Upper lobe of left lung (tissue), 6 donors: ENCODE measurements around the gene FUT1. TPM values are rescaled to one million over a fixed set of nuclear protein-coding genes. Genes with fewer than 3 reads are reported as not detected.
"Not testable (repeated sequence)": the region's sequence is repeated elsewhere in the genome, so short reads cannot be mapped to it uniquely, and the experiment has no call there.

ENCODE experiments used
- ATAC-seq, 2 donors: fragments of 200-7000 bp; cut with Tn5 transposase; one replicate each; pipeline ENCODE4 v1.9.1; 2022; ENCODE audit warnings: mild to moderate bottlenecking in 2 of 2, moderate library complexity in 2 of 2; ENCODE audit not compliant: low FRiP score in 2 of 2
- DNase-seq, 2 donors: peaks; one replicate each; pipeline ENCODE4 v3.0.0-alpha.2; 2019 to 2020
- H3K27ac ChIP-seq, 4 donors: fragments of 200-600 bp; sonication (generic); one replicate each; pipeline ENCODE4 v1.5.1; 2016 to 2019
- H3K27me3 ChIP-seq, 4 donors: fragments of 200-600 bp; sonication (generic); one replicate each; pipeline ENCODE4 v1.5.1; 2017 to 2019
- H3K36me3 ChIP-seq, 4 donors: fragments of 200-600 bp; sonication (generic); one replicate each; pipeline ENCODE4 v1.5.1; 2016 to 2019
- H3K4me1 ChIP-seq, 4 donors: fragments of 200-600 bp; sonication (generic); one replicate each; pipeline ENCODE4 v1.5.1; 2018 to 2019
- H3K4me3 ChIP-seq, 4 donors: fragments of 200-600 bp; sonication (generic); one replicate each; pipeline ENCODE4 v1.5.1; 2017 to 2019; ENCODE audit warnings: mild to moderate bottlenecking in 2 of 4, moderate library complexity in 1 of 4
- H3K9me3 ChIP-seq, 4 donors: fragments of 200-600 bp; sonication (generic); one replicate each; pipeline ENCODE4 v1.5.1; 2018 to 2019
- EP300 ChIP-seq, 4 donors: sonication (generic); formaldehyde crosslinking; IDR thresholded peaks; one replicate each; pipeline ENCODE4 v1.5.1; 2017; ENCODE audit warnings: antibody characterized with exemption in 4 of 4, control low read depth in 2 of 4
- POLR2A ChIP-seq, 4 donors: fragments of 450-650 bp; IDR thresholded peaks; one replicate each; pipeline ENCODE4 v1.5.1; 2016 to 2017; ENCODE audit warnings: antibody characterized with exemption in 4 of 4, mild to moderate bottlenecking in 2 of 4
- POLR2AphosphoS5 ChIP-seq, 2 donors: sonication (generic); formaldehyde crosslinking; IDR thresholded peaks; one replicate each; pipeline ENCODE4 v1.5.1; 2017; ENCODE audit warnings: antibody characterized with exemption in 2 of 2
- WGBS, 2 donors: methylation state at CpG; one replicate each; pipeline ENCODE4 v1.1.5; 2017 to 2018; 5-methylcytosine and 5-hydroxymethylcytosine counted together
- total RNA-seq, 6 donors: library from RNA; depleted of rRNA in 4 of 6; stranded (reverse); fragments of >200 nt in 4 of 6; gene quantifications; one replicate each; pipeline versions ENCODE4 v1.1.0 to v1.2.1, GENCODE V29; 2016 to 2021
- TF ChIP-seq, protein P1 (sequence below), 6 experiments: fragments of 450-650 bp in 4 of 6; fragments of 200-600 bp in 2 of 6; sonication (generic) in 2 of 6; IDR thresholded peaks; one replicate each; pipeline ENCODE4 v1.5.1; 2016 to 2019; ENCODE audit warnings: antibody characterized with exemption in 6 of 6
- donor health status: DM: no; HTN: no; CAD: no; lungs with moderate emphysema.
- donor health status: DM: no; HTN: yes; CAD: no; lungs with severe emphysema.

The FUT1 gene
- total RNA-seq, 6 donors from 2014 or later = 7.2 to 17.4 (median 10.1) TPM

DNA sequence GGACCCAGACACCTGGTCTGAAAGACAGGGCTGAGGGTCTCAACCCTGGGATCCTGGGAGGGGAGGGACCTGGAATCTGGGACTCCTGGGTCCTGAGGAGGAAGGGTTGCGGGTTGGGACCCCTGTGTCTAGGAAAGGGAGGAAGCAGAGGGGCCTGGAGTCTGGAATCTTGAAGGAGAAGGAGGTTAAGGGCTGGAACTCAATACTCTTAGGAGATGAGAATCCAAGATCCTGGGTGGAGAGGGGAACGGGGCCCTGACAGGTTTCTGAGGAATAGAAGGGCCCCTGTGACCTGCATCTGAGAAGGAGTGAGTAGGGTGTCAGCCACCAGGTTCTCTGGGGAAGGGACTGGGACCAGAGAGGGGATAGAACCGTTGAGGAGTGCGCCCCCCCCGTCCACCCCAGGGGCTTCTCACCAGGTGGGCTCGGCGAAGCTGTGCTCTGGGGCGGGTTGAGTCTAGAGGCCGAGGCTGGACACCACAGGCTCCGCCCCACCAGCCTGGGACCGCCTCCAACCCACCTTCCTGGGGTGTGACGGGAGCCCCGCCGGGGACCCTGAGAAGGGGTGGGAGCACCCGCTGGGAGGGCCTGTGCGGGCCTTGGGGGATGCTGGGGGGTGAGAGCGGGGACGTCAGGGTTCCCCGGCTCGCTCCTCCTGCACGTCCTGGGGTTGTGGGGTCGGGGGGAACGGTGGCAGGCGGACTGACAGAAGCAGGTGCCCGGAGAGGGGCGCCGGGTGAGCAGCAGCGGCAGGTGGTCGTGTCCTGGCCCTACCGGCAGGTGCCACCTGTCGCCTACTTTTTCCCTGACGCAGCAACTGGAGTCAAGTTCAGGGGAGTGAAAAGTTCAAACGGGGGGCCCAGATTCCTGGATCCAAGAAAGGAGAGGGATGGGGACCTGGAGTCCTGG, 32.9 kb downstream of the FUT1 start, which contains the start of gene MAMSTR:
MAMSTR (minus strand) TSS at position 463 of the 909 bp plus-strand sequence. CDS start 694 bp downstream, outside the sequence.
- Histone ChIP-seq H3K36me3 (peaks cover 0 to 18% (median 0%) of the 10 kb centered on the region in 4 donors), H3K4me1 (peaks cover 46 to 75% (median 74%) of the 10 kb centered on the region in 4 donors), H3K27me3 (no peaks in the 10 kb centered on the region), H3K9me3 (no peaks in the 10 kb centered on the region), H3K4me3 (peak within 1 kb of the TSS in 3 of 4 donors; percentile 49 to 60 (median 57)), H3K27ac (peak within 1 kb of the TSS; percentile 46 to 91 (median 82))
- no peak for ATAC-seq
- peak in 1 of 2 donors; percentile 87 for DNase-seq
- WGBS, 2 donors = 77 to 89% methylated on average over 16 to 20 of the region's 33 CpGs
- no peak for TF ChIP-seq EP300 (IDR thresholded peaks at IDR 0.05)
- TF ChIP-seq, protein P1, sequence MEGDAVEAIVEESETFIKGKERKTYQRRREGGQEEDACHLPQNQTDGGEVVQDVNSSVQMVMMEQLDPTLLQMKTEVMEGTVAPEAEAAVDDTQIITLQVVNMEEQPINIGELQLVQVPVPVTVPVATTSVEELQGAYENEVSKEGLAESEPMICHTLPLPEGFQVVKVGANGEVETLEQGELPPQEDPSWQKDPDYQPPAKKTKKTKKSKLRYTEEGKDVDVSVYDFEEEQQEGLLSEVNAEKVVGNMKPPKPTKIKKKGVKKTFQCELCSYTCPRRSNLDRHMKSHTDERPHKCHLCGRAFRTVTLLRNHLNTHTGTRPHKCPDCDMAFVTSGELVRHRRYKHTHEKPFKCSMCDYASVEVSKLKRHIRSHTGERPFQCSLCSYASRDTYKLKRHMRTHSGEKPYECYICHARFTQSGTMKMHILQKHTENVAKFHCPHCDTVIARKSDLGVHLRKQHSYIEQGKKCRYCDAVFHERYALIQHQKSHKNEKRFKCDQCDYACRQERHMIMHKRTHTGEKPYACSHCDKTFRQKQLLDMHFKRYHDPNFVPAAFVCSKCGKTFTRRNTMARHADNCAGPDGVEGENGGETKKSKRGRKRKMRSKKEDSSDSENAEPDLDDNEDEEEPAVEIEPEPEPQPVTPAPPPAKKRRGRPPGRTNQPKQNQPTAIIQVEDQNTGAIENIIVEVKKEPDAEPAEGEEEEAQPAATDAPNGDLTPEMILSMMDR (IDR thresholded peaks at IDR 0.05) = no peak

DNA sequence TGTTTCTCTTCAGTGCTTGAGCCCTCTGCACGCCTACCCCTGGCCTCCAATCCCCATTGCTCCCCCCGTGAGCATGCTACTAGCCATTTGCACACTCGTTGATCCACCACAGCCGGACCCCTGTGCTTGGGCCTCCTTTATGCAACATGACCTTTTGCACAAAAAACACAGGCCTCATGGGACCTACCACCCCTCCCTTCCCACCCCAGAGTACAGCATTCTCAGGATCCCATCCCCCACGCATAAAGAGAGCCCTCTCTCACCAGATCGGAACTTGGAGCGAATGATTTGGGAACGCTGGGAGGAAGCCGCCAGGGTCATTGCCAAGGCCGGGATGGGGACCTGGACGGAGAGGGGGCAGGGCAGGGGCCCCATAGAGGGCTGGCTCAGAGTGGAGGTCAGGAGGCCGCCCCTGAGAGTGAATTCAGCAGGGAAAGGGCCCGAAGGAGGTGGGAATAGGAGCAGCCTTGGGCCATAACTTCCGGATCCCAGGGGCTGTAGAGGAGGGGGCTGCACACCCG, 33.7 kb downstream of the FUT1 start:
- H3K4me3 ChIP-seq = no peak overlapping the region
- H3K9me3 ChIP-seq = no peaks in the 10 kb centered on the region
- H3K27ac ChIP-seq = peak overlapping the region in 3 of 4 donors; percentile 74 to 91 (median 83)
- peaks cover 41 to 71% (median 68%) of the 10 kb centered on the region in 4 donors for H3K4me1 ChIP-seq
- DNase-seq (peak in 1 of 2 donors; percentile 17), ATAC-seq (no peak)
- TF ChIP-seq, protein P1 (IDR thresholded peaks at IDR 0.05) = no peak
- TF ChIP-seq EP300 (IDR thresholded peaks at IDR 0.05) (no peak), POLR2AphosphoS5 (IDR thresholded peaks at IDR 0.05) (no peak), POLR2A (IDR thresholded peaks at IDR 0.05) (no peak)
- no peaks in the 10 kb centered on the region for H3K27me3 ChIP-seq
- H3K36me3 ChIP-seq = peaks cover 0 to 10% (median 0%) of the 10 kb centered on the region in 4 donors
- 56 to 64% methylated on average over 15 of the region's 15 CpGs for WGBS, 2 donors

DNA sequence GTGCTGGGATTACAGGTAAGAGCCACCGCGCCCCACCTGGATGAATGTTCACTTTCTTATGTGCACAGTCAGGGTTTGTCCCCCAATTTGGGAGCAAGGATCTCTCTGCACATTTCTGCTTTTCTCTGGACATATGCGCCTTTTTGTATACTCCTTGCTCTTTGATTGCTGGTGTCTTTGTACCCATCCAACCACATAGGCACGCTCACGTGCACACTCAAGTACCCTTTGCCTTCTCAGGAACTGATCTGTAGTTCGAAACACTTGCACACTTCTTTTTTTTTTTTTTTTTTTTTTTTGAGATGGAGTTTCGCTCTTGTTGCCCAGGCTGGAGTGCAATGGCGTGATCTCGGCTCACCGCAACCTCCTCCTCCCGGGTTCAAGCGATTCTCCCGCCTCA, 34.3 kb downstream of the FUT1 start:
- WGBS, 2 donors = 92 to 95% methylated on average over 13 of the region's 13 CpGs
- not testable (repeated sequence) for H3K27ac ChIP-seq, H3K4me3 ChIP-seq, H3K9me3 ChIP-seq, H3K27me3 ChIP-seq, DNase-seq, H3K36me3 ChIP-seq, ATAC-seq
- peaks cover 45 to 74% (median 69%) of the 10 kb centered on the region in 4 donors for H3K4me1 ChIP-seq

DNA sequence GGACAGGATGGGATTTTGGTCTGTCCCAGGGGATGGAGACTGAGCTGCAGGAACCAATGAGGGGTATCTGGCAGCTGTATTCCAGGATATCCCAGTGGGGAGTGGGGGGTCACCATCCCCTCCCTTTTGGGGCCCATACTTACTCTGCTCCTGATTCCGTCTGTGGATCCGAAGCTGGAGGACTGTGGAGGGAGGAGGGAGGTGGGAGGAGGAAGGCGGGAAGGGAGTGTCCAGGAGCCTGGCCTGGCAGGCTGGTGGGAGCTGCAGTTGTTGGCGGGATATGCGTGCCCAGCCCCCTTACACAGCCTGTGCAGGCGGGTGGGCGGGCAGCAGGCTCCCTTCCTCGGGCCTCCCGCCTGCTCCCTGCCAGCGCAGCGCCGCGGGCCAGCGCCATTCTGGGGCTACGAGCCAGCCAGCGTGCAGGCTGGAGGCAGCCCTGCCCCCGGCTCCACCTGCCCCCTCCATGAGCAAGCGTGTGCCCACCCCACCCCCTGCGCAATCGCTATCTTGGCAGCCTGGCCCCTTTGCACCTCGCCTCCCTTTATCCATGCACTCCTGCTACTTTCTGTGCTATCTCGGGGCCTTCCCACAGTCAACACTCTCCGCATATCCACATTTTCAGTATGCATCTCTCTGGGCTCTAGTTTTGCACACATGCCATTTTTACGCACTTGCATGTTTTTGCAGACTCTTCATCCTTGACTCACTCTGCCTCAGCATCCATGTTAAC, 35.7 kb downstream of the FUT1 start:
- DNase-seq (peak in 1 of 2 donors; percentile 87), ATAC-seq (no peak)
- H3K27ac ChIP-seq = peak overlapping the region in 3 of 4 donors; percentile 83 to 87 (median 87)
- H3K27me3 ChIP-seq = no peaks in the 10 kb centered on the region
- 35 to 42% methylated on average over 10 to 11 of the region's 24 CpGs for WGBS, 2 donors
- TF ChIP-seq, protein P1 (IDR thresholded peaks at IDR 0.05) = no peak
- TF ChIP-seq EP300 (IDR thresholded peaks at IDR 0.05) = no peak
- no peak for TF ChIP-seq POLR2AphosphoS5 (IDR thresholded peaks at IDR 0.05)
- no peak for TF ChIP-seq POLR2A (IDR thresholded peaks at IDR 0.05)
- peak overlapping the region in 3 of 4 donors; percentile 15 to 31 (median 20) for H3K4me3 ChIP-seq
- no peaks in the 10 kb centered on the region for H3K9me3 ChIP-seq
- H3K4me1 ChIP-seq = peaks cover 48 to 77% (median 61%) of the 10 kb centered on the region in 4 donors
- peaks cover 0 to 9% (median 0%) of the 10 kb centered on the region in 4 donors for H3K36me3 ChIP-seq
